Left forelimb (tissue), 1 donor: Measurements from ENCODE around the gene LHPP.
"Not testable (repeated sequence)": the region's sequence is repeated elsewhere in the genome, so short reads cannot be mapped to it uniquely, and the experiment has no call there.

ENCODE experiments used
- DNase-seq: peaks from one replicate; pipeline ENCODE4 v3.0.0-alpha.2; 2018; ENCODE audit warnings: low spot score

Gene LHPP

DNA sequence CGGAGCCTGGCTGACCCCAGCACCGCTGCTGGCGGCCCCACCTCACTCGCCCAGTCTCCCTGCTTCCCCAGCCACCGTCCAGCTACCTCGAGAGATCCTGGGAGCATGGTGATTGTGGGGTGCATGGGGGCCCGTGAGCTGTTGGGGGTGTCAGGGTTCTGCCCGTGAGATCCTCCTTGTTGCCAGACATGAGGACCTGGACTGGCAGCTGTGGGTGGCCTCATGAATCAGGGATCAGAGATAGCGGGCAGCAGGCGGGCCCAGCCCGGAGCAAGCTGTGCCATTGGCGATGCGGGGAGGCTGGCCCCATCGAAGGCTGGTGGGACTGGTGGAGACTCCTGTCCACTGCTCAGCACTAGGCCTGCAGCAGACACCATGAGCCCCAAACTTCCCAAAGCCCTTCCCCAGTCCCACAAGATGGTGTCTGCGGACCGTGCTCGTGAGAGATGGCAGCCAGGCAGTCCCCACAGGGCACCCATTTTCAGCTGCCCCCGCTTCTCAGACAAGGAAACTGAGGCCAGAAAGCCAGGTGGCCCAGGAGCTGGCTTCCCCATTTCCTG lies 75.6 kb downstream of the LHPP start:
- no peak for DNase-seq

DNA sequence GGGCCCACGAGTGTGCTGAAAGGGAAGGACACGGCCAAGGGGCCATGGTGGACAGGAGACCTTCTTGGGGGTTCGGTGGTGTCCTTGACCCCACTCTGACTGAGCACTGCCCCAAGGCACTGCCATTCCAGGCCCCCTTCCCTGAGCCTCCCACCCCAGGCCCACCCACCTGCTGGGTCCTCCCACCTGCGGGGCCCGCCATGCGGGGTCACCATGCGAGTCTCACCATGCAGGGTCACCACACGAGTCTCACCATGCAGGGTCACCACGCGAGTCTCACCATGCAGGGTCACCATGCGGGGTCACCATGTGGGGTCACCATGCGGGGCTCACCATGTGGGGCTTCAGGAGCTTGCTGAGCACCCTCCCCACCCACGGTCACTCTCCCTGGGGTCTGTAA lies 76.3 kb downstream of the LHPP start:
- no peak for DNase-seq

DNA sequence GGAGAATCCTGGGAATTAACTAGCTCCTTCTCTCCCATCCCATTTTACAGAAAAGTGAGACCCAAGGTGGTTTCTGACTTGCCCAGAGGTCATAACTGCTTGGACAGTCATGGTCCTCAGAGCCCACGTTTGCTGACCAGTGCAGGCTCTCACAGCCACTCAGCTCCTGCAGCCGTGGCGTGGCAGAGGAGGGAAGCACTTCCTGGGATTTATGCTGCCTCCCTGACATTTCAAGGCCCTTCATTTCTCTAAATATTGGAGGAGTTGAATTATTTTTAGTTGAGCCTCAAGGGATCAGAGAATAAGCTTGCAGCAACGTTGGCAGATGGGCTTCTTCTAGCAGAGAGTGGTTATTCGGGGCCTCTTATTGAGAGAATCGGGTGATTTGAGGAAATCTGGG lies 77.1 kb downstream of the LHPP start:
- no peak for DNase-seq

DNA sequence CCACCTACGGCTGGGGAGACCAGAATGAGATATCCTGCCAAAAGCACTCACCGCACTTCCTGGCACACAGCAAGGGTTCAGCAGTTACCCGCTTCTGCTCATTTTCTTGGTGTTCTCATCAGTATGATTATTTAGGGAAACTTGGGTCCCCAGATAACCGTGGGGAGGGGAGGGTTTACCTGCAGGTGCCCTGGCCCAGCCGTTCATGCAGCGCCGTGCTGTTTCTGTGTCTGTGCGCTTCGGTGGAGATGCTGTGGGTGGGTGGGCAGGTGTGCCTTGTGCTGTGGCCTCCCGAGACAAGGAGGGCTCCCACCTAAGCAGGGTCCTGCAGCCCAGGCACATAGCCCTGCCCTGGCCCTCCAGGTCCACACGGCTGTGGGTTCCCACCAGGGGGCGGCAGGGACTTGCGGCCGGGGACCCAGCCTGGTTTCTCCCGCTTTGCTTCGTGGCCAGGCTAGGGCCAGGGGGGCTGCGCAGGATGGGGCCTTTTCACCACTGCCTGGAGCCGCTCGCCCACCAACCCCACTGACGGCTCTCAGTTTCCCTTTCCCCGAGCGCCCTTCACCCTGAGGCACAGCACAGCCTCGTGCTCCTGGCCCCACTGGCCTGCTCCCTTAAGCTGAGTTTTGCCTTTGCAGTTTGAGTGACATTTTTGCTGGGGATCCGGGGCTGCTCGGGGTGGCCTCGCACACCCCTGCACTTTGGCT lies 78.5 kb downstream of the LHPP start:
- peak; percentile 89 for DNase-seq

DNA sequence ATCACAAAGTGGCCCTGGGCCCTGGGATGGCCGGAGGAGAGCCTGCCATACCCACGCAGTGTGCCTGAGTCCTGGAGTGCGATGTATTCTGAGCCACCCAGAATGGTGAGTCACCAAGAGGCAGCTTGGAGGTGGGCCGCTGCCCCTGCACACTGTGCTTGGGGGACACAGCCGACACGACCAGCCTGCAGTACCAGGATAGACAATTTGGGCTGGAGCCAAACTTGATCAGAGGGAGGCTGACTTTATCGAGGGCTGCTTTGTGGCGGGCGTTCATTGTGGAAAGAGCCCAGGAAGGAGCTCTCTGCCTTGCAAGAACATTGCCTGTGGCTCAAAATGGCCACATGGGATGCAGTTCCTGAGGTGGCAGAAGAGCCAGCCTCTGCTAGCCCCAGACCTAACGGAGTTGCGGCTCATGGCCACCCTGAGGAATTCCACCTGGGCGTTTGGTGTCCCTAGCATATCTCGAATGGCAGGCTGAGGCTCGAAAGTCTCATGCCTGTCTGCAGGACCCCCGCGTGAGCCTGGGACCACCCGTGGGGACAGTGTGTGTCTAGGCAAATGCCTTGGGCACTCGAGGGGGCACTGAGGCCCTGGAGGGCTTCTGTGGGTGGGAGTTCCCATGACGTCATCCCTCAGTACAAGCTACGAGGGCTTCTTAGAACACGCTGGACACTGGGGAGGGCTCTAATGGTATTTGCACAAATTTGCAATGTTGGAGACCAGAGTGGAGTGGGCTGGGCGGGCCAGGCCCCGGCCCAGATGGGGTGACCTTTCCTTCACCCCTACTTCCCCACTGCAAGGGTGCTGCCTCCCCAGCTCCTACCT lies 79.7 kb downstream of the LHPP start:
- DNase-seq: no peak

DNA sequence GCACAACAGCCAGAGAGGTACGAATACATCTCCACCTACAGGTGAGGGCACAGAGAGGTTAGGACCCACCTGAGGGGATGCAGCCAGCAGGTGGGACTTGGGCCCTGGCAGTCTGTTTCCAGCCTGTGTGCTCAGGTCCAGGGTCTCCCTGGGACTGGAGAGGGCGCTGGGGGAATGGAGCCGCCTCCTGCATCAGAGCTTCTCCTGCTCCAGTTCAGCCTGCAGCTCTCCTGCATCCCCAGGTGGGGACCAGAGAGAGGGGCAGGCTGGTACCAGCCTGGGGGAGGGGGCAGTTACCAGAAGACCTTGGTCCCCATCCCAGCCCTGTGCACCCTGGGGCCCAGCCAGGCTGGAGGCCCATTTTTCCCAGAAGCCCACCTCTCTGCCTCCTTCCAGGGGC lies 80.7 kb downstream of the LHPP start:
- DNase-seq: no peak

DNA sequence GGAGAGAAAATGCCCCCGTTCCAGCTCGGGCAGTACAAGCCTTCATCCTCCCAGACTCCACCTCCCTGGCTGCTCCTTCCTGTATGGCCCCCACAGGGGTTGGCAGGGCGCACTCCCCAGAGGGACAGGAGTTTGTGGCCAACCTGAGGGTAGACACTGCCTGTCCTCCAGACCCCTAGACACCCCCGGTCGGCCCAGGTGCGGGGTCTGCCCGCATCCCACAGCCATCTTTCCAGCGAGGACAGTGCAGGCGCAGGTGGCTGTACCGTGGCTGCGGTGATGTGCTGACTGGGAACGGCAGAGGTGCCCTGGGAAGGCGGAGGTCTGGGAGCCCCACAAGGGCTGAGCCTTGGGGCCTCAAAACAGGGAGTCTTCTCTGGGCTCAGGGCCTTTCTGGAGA lies 81.5 kb downstream of the LHPP start:
- DNase-seq: no peak

DNA sequence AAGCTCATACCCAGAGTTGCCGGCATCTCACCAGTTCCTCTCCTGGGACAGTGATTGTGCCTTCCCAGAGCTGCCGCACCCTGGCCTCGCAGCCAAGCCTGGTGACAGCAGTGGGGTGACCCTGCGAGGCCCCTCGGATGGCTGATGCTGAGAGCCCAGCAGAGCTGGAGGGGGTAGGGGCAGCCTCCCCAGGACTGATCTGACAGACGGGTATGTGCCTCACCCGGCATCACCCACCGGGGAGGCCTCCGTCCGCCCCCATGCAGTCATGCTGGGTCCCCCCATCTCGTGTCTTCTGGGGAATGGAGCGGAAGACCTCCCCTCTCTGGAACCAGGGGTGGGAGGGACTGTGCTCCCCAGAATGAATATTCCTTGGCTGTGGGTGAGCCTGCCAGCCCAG lies 82.3 kb downstream of the LHPP start:
- DNase-seq: no peak

DNA sequence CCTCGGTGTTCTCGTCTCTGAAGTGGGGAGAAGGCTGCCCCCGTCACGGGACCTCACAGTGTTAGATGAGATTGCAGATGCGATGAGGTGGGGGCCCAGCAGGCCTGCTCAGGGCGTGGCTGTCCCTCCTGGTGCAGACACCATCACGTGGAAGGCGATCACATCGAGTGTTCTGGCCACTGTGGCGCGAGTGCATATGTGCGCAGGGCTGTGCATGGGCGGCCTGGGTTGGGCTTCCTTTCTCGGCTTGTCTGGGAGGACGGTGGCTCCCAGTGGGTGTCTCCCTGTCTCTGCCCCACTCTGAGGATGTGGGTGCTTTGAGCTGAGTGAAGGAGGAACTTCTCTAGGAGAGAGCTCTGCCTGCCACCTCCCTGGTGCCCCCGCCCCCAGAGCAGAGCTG lies 83.1 kb downstream of the LHPP start:
- DNase-seq: no peak

DNA sequence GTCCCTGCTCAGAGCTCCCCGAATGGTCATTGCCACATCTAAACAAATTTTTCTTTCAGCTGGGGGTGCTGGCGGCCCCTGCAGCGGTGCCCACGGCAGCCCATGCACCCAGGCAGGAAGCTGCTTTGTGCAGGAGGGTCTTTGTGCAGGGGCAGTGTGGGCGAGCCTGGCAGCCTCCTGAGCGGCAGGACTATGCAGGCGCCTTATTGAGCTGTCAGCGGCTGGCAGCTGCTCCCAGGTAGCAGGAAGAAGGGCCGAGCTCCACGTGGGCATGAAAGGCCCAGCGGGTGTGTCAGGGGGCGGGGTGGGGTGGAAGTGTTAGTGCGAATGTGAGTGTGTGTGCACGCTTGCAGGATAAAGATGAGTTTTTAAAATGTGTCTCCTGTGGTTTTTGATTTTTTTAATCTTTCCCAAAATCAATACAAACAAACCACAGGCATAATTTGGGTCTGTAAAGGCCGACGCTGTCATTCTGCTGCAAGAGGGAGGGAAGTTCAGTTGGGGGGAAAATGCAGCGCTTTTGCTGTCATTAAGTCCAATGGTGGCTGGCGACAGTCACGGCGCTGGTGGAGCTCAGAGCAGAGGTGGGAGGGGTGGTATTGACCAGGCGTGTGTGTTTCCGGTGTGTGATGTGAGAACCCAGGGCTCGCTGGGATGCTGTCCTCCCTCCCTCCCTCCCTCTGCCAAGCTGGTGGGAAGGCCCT lies 83.9 kb downstream of the LHPP start:
- no peak for DNase-seq

DNA sequence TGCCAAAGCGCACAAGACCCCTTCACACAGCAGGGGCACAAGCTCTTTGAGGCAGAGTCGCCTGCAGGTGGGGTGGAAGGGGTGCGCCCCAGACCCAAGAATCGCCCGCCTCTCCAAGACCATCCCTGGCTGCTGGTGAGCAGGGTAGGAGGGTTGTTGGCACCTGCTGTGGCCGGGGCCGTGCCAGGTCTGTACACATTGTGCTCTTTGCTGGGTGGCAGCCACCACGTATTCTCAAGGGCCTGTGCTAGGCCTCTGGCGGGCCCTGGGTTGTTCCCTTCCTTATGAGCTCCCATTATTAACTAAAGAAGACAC lies 84.4 kb downstream of the LHPP start:
- DNase-seq: no peak

DNA sequence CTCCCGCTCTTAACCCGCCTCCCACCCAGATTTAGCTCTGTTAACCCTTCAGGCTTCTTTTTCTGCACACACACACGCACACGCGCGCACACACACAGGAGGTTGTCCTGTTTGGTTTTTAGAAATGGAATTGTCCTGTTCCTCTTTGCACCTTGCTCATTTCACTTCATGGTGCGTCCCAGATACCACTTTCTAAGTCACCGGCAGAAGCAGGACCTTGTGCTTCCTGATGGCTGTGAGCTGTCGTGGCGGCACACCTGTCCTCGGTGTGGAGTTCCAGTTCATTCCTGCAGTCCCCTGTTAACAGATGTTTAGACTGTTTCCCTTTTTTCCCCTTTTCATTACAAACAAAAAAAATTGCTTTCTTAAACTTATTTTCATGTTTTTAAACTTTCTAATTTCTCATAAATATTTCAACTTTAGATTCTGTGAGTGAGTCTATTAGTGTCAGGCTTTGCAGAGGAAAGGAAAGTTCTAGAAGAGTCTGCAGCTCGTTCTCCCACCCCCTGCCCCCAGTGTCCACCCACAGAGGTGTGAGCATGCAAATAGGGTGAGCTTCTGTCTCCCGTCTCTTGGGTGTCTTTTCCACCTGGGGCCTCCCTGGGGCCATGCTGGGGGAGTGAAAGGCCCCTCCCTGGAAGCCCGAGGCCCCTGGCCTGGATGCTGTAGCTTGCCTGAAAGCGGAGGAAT lies 85.5 kb downstream of the LHPP start:
- no peak for DNase-seq

DNA sequence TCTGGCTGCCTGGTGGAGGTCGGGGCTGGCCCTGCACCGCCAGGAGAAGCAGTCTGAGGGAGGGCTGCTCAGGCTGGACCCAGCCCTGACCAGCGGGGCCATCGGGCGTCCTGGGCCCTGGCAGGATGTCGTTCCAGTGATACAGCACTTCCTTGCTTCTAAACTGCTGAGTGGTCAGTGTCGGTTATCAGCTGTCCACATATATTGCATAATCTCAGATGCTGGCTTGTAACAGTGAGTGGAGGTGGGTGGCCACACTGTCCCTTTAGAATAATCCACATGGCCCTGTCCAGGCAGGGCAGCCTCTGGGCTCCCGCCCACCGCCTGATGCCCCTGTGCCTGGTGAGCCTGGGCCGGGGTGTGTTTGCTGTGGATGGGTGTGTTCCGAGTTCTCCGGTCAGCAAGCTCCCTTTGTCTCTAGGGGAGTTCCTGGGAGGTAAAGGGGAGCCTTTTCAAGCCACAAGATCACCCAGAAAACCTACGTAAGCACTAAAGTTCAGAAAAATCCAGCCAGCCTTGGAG lies 86.1 kb downstream of the LHPP start:
- DNase-seq: no peak

DNA sequence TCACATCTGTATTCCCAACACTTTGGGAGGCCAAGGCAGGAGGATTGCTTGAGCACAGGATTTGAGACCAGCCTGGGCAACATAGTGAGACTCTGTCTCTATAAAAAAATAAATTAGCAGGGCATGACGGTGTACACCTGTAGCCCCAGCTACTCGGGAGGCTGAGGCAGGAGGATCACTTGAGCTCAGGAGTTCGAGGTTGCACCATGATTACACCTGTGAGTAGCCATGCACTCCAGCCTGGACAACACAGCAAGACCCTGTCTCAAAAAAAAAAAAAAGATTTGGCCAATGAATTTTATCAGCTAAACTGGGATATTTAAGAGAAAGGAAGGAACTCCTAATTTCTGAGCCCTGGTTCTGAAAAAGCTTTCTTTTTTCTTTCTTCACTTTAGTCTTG lies 87.5 kb downstream of the LHPP start:
- DNase-seq: not testable (repeated sequence)

DNA sequence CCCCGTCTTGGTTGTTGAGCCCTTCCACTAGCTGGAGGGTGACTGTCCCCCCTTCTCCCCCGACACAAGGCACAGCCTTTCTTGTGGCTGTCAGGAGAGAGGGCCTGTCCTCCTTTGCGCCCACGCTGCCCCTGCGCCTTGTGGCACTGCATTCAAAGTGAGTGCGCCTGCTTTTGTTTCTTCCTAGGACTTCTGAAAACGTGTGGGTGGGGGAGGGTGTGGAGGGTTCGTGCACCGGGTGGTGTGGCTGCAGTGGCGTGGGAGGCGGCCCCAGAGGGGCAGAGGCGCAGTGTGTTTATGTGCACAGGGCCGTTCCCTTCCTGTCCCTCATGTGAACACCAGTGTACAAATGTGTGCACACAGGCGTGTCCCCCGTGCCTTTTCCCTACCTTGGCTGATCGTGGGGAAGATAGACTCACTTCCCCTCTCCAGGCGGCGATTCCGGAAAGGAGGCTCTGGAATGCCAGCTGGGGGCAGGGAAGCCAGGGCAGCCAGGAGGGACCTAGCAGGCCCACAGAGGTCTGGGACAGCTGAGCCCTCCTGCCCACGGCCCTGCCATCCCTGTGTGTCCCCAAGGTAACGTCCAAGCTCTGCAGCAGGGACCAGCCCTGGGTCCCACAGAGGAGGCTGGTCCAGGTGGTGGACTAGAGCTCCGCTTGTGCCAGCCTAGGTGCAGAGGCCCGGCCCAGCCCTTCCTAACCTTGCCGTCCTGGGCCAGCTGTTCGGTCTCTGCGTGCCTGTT lies 88.8 kb downstream of the LHPP start:
- no peak for DNase-seq

DNA sequence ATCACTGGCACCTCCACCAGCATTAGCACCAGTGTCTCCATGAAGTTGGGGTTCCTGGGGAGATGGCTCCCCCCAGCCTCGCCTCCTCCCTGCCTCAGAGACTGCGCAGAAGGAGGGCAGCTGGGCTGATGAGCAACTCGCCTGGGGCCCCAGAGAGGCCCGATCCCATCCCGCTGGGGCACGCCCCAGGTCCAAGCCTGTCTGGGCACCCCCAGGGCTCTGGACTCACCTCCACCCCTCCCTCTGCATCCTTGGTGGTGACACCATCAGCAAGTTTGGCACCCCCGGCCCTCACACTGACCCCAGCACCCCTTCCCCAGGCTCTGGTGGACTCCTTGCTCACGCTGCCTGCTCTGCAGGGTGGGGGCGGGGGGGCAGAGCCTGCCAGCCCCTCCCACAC lies 89.5 kb downstream of the LHPP start:
- no peak for DNase-seq

DNA sequence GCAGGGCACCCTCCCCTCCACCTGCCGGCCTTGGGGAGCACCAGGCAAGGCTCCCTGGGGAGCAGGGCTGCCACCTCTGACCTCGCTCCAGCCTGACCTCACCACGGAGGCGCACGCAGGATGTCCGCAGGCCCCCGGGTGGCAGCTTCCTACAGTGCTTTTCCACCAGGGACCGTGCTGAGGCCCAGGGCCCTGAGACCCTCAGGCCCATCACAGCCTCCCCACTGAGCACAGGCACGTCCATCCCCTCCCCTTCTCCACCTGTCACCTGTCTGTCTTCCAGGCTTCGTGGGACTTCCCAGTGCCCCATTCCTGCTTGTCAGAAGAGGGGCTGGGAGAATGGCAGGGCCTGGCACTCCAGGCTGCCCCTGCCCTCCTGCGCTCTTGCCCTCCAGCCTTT lies 90.1 kb downstream of the LHPP start:
- no peak for DNase-seq

DNA sequence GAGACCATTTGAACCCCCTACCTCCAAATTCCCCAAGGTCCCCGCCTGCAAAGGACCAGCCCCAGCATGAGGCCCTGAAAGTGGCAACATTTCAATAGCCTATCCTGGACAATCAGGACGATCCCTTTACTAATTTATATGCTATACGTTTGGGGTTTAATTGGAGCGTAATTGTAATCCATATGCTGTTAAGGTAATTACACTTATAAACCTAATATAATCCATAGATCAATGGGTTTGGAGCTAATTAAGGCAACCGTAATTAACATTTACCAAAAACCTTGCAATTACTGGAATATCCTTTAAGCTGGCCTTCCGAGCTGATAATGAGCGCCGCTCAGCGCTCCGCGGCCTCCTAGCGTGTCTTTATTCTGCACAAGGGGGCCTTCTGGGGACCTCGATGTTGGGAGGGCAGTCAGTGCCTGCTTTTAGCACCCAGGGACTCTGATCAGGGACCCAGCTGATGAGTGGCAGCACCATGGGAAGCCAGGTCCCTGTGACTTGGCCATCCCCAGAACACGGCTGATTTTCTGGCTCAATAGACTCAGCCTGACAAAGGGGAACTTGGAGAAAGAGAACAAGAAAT lies 91.2 kb downstream of the LHPP start:
- no peak for DNase-seq

DNA sequence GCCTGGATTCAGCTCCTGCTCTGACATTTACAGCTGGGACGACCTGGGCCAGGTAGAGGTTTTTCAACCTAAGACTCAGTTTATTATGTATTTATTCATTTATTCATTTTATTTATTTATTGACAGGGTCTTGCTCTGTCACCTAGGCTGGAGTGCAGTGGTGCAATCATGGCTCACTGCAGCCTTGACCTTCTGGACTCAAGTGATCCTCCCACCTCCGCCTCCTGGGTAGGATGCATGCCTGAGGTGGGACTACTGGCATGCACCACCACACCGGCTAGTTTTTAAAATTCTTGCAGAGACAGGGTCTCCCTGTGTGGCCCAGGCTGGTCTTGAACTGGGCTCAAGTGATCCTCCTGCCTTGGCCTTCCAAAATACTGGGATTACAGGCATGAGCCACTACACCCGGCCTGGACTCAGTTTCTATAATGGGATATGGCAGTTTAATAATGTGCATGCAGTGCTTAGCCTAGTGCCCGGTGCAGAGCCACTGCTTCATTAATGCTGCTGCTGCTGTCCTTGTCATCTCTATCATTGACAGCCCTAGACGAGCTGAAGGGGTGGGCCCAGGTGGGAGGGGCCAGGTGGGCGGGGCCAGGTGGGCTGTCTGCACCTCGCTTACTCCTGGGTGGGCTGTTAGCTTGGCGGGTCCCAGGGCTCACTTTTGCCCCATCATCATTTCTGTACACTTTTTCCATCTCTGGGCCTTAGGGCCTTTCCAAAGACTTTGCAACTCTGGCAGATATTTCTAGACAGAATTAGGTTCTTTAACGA lies 92.6 kb downstream of the LHPP start:
- DNase-seq: no peak

DNA sequence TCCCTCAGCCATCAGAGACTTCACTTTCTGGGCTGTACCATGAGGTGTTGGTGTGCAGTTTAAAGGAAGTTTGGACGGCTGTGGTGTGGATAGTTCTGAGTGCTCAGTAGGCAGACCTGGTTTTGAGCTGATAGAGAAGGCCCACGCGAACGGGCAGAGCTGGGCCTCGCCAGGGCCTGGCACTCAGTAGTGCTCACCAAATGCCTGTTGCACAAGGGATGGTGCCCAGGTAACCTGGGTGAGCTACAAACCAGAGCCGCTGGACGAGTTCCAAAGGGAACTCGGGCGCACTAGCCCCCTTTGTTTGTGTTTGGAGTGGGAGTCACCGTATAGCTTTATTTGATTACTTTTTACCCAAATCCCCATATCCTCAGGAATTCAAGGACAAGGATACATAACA lies 95.5 kb downstream of the LHPP start:
- no peak for DNase-seq
